Measurements from ENCODE around the gene PDZD4.

GRCh38 chrX:153861151-153861550, 30.8 kb upstream of the PDZD4 start:
- TF ChIP-seq, protein P1, sequence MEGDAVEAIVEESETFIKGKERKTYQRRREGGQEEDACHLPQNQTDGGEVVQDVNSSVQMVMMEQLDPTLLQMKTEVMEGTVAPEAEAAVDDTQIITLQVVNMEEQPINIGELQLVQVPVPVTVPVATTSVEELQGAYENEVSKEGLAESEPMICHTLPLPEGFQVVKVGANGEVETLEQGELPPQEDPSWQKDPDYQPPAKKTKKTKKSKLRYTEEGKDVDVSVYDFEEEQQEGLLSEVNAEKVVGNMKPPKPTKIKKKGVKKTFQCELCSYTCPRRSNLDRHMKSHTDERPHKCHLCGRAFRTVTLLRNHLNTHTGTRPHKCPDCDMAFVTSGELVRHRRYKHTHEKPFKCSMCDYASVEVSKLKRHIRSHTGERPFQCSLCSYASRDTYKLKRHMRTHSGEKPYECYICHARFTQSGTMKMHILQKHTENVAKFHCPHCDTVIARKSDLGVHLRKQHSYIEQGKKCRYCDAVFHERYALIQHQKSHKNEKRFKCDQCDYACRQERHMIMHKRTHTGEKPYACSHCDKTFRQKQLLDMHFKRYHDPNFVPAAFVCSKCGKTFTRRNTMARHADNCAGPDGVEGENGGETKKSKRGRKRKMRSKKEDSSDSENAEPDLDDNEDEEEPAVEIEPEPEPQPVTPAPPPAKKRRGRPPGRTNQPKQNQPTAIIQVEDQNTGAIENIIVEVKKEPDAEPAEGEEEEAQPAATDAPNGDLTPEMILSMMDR (IDR thresholded peaks at IDR 0.05; ENCODE audit: low read depth, low read length, missing input control), result no peak
- TF ChIP-seq YY1 (IDR thresholded peaks at IDR 0.05) (no peak), HNF4A (conservative IDR thresholded peaks at IDR 0.05) (no peak), FOXA1 (IDR thresholded peaks at IDR 0.05) (no peak), RXRA (IDR thresholded peaks at IDR 0.05) (no peak), JUND (IDR thresholded peaks at IDR 0.05) (no peak)

All from liver (tissue), 3 donors.